ENCODE measurements around the gene CCNB3.

CCNB3 gene

GRCh38 chrX:50375481-50376267 lies 171.1 kb downstream of the CCNB3 start:
- DNase-seq (ENCODE audit: low read depth in 2 of 2): no peak

DNA sequence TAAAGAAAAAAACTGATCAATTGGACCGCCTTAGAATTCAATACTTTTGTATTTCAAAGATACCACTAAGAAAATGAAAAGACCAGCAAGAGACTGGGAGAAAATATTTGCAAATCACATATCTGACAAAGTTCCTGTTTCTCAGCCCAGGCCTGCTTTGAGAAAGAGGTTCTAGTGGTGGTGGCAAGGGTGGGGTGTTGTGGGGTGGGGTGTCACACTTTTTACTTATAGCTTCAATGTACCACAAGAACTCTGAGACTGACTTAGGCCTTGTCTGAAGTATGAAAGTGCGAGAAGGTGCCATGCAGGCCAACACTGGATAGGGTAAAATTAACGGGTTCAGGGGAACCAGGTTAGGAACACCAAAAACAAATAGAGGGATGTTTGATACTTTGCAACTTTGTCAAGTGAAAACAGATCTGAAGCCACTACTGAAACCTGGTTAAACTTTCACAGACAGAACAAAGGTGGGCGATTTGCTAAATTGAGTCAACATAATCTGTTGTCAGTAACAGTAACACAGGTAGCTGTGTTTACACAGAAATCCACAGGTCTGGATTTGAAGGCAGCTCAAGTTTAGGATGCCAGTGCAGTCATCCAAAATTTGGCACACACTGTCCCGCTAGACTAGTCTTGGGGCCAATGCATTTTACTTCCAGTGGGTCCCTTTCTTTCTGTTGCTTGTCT lies 177.3 kb downstream of the CCNB3 start:
- no peak for DNase-seq (ENCODE audit: low read depth in 2 of 2)

DNA sequence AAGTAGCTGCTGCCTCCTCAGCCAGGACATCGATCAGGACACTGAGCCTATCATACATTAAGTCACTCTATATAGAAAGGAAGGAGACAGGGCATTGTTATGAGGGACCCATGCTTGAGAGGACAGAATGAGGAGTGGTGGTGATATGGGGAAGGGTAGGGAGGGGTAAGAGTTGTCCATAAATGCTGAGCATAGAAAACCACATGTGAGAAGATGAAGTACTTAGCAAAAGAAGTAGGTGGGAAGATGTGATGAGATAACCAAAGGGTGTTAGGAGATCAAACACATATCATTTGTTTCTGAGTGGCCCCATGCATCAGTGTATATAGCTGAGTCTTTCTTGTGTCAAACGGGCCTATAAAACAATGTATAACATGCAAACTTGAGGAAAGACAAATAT lies 182.0 kb downstream of the CCNB3 start:
- no peak for DNase-seq (ENCODE audit: low read depth in 2 of 2)

GRCh38 chrX:50393902-50394301 lies 189.3 kb downstream of the CCNB3 start:
- DNase-seq (ENCODE audit: low read depth in 2 of 2): no peak

Data from stimulated activated CD8-positive, alpha-beta memory T cell treated with anti-CD3 and anti-CD28 coated beads, Interleukin-15, amount 100 ng/mL, for 48 hours (primary cell).